Measurements from ENCODE around the gene TSEN54.

The TSEN54 gene

DNA sequence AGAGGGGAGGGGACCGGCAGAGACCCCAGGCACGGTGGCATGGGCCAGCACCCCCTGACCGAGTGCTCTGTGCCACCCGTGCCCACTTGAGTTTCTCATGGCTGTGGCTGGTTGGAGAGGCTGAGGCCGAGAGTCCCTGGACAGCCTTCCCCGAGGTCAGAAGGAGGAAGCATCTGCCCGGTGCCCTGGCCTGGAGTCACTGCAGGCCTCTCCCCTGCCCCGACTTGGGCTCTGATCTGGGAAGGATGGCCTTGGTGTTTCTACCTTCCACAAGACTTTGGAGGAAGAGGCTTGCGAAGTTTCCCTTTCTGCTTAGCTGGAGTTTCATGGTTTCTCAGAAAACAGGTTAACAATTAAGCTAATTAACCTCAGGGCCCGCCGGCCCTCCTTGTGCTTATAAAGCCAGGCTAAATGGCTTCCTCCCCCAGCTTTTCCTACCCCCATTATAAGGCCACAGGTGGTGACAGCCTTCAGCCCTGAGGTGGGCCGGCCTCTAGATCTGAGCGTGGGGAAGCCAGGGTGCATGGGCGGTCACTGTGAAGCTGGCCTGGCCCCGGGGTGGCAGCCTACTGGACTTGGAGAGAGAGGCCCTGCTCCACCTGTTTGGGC, 26.5 kb downstream of the TSEN54 start:
- no peak for DNase-seq (ENCODE audit: low read depth, low spot score)

- no peak for DNase-seq (ENCODE audit: low read depth, low spot score)
These were observed 27.9 kb downstream of the TSEN54 start for GRCh38 chr17:75544250-75544649.

- DNase-seq (ENCODE audit: low read depth, low spot score): no peak
These were observed 29.9 kb downstream of the TSEN54 start for GRCh38 chr17:75546181-75546580.

- DNase-seq (ENCODE audit: low read depth, low spot score): no peak
These were observed 30.8 kb downstream of the TSEN54 start for GRCh38 chr17:75547091-75547490.

GRCh38 chr17:75548813-75549212, 32.5 kb downstream of the TSEN54 start:
- no peak for DNase-seq (ENCODE audit: low read depth, low spot score)

- peak; percentile 41 for DNase-seq (ENCODE audit: low read depth, low spot score)
These were observed 33.2 kb downstream of the TSEN54 start for GRCh38 chr17:75549246-75550138.

GRCh38 chr17:75550139-75550465, 33.8 kb downstream of the TSEN54 start:
- no peak for DNase-seq (ENCODE audit: low read depth, low spot score)

- DNase-seq (ENCODE audit: low read depth, low spot score): no peak
These were observed 34.9 kb downstream of the TSEN54 start for GRCh38 chr17:75551266-75551665.

DNA sequence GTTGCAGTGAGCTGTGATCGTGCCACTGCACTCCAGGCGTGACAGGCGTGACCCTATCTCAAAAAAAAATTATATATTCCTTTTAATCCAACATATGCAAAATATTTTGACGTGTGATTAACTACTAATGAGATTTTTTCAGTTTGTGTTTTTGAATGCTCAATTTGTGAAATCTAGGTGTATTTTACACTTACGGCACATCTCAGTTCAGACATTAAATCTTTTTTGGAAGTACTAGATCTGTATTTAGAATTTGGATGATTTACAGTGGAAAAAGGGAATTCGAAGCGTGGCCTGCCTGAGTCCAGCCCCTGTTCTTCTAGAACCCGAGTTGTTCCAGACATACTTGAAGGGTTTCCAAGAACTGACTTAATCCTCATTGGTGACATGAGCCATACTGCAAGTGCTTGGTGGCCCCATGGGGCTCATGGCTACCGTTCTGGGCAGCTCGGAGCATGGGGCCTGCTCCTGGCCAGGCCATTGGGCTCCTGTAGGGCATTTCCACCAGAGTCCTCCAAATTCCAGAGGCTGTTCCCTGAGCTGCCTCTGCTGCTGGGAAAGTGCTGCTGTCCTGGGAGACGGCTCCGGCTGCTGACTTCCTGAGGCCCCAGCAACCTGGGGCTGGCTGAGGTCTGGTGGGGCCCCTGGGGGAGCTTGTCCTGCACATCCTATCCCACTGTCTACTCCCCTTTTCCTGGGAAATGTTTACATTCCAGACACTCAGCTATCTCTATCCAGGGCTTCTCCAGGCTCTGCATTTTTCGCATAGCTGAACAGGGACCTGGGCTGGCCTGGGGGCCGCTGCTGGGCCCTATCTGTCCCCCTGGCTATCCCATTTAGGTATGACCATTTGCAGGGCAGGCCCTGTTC, 36.3 kb downstream of the TSEN54 start:
- no peak for DNase-seq (ENCODE audit: low read depth, low spot score)

DNA sequence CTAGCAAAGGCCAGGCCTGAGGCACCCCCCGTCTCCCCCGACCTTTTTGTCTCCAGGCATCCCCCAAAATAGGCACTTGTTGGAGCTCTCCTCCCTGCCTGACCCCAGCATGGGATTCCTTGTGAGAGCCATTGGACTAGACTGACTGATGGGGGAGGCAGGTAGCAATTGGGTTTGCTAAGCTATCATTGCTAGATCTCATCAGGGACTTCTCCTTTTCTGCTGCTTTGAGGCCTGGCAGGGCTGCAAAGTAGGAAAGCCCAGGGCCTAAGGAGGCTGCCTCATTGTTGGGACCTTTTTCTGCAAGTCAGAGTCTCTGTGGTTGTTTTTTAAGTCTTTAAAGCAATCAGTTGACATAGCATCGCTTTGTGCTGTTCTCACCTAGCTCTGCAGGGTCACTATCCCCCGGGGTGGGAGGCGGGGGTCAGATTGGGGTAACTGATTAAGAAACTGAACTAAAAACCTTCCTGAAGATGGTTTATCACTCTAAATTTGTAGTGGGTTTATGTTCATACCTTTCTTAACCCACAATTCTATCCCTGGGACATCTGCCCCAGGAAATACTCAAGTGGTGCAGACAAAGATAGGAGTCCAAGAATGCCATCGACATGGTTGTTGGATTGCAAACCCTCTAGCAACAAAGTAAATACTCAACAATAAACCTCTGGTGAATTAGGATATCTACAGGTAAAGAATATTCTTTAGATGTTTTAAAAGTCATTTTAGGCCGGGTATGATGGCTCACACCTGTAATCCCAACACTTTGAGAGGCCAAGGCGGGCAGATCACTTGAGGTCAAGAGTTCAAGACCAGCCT, 37.2 kb downstream of the TSEN54 start:
- no peak for DNase-seq (ENCODE audit: low read depth, low spot score)

DNA sequence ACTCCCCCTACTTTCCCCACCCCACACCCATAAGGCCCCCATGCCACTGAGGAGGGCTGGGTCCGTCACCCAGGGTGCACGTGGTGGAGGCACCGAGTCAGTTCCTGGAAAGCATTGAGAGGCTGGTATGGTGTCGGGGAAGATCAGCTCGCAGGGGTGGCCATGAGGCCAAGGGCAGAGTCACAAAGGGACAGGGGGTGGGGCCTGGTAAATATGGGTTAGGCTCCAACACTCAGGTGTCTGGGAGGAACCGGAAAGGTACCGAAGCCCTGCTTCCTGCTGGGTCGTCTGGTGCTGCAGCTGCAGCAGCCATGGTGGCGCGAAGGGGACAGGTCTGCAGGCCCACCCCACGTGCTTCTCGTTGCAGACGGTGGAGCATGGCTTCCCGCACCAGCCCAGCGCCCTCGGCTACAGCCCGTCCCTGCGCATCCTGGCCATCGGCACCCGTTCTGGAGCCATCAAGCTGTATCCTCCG, 39.4 kb downstream of the TSEN54 start:
- DNase-seq (ENCODE audit: low read depth, low spot score): no peak

GRCh38 chr17:75557075-75557851, 40.9 kb downstream of the TSEN54 start:
- DNase-seq (ENCODE audit: low read depth, low spot score): peak; percentile 38

DNA sequence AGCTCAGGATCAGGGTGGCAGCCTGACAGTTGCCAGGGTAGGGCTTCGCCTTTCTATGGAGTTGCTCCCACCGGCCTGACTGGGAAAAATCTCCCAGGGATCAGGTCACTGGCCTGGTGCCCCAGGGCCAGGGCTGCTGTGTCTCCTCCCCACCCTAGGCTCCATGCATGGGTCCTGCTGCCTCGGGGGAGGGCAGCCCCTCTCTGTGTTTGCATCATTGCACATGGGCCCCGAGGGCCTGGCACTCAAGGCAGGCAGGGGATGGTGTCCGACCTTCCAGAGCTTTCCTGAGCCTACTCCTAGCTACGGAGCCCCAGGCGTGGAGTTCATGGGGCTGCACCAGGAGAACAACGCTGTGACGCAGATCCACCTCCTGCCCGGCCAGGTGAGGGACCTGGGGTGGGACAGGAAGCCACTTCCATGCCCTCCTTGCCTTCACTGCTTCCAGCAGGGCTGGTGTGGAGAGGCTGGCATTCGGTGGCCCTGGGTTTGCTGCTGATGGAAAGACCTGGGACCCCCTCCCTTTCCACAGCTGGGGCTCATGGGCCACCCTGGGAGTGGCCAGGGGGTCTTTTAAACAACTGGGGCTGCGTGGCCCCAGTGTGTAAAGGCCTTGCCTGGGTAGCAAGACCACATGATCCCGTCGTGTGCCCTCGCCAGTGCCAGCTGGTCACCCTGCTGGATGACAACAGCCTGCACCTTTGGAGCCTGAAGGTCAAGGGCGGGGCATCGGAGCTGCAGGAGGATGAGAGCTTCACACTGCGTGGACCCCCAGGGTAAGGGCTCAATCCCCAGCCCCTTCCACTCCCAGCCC, 41.7 kb downstream of the TSEN54 start:
- DNase-seq (ENCODE audit: low read depth, low spot score): no peak

GRCh38 chr17:75558666-75559530, 42.6 kb downstream of the TSEN54 start:
- peak; percentile 18 for DNase-seq (ENCODE audit: low read depth, low spot score)

DNA sequence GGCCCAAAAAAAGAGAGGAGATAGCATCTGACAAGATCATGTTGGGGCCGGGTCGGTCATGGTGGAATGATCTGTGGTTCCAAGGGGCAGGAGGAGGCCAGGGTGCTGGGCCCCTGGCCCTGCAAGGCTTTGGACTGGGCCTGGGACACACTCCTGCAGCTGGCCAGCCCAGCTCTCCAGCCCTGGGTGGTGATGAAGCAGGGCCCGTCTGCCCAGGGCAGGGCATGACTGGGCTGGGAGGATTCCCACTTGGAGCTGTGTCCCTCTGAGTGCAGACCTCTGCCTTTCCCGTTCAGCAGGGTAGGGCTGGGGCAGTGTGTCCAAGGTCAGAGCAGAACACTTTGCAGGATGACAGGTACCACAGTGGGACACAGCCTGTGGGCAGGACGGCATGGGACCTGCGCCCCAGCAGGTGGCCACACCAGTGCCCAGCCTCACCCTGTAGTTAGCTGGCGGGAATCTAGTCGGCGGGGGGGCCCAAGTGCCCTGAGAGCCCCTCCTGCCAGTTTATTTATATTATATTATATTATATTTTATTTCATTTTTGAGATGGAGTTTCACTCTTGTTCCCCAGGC, 43.7 kb downstream of the TSEN54 start:
- no peak for DNase-seq (ENCODE audit: low read depth, low spot score)

- DNase-seq (ENCODE audit: low read depth, low spot score): peak; percentile 77
These were observed 45.7 kb downstream of the TSEN54 start for GRCh38 chr17:75561927-75562603.

GRCh38 chr17:75563063-75563758, 46.9 kb downstream of the TSEN54 start:
- DNase-seq (ENCODE audit: low read depth, low spot score): no peak

All from astrocyte of the hippocampus (primary cell).